GM12878 (cell line): ENCODE results near the gene MAGI2. TPM values are rescaled to one million over a fixed set of nuclear protein-coding genes. Genes with fewer than 3 reads are reported as not detected.

Experiments used
- CBFB ChIP-seq: IDR thresholded peaks from 2 replicates; pipeline ENCODE4 v1.6.1; 2016; ENCODE audit warnings: antibody characterized with exemption, low read depth
- GABPA ChIP-seq: IDR thresholded peaks from 2 replicates; pipeline ENCODE4 v1.6.1; 2014; ENCODE audit warnings: antibody characterized with exemption, low read depth, mild to moderate bottlenecking, inconsistent platforms
- HCFC1 ChIP-seq: fragments of 150-350 bp; IDR thresholded peaks from 2 replicates; pipeline ENCODE4 v1.6.1; 2014; ENCODE audit warnings: low read length
- MXI1 ChIP-seq: fragments of 150-350 bp; IDR thresholded peaks from 2 replicates; pipeline ENCODE4 v1.6.1; 2011; ENCODE audit warnings: low read depth, mild to moderate bottlenecking, inconsistent platforms, low read length, improper control_type of control experiment
- SP1 ChIP-seq: IDR thresholded peaks from one replicate; pipeline ENCODE4 v1.6.1; 2011; ENCODE audit warnings: low read depth, low read length
- ZZZ3 ChIP-seq: IDR thresholded peaks from 2 replicates; pipeline ENCODE4 v1.6.1; 2011; ENCODE audit warnings: low read depth; ENCODE audit not compliant: control insufficient read depth, insufficient read length
- polyA plus RNA-seq, 11 experiments: library from polyadenylated mRNA; depleted of rRNA in 4 of 11; unstranded in 6 of 11; stranded (reverse) in 5 of 11; fragments of >200 nt; fragmentation: Nextera tagmentation in 4 of 11; fragmentation: Illumina TruSeq in 1 of 11; extraction: Ambion mirVana in 4 of 11; extraction: Trizol in 1 of 11; gene quantifications; 1 replicate in 1 of 11; 2 replicates in 10 of 11; pipeline versions ENCODE4 v1.2.1 to v1.2.3, GENCODE V29; 2011 to 2016; ENCODE audit warnings: inconsistent platforms in 2 of 11, missing spikeins in 2 of 11, low read depth in 1 of 11
- total RNA-seq, 4 experiments: library from RNA; depleted of rRNA in 3 of 4; stranded (reverse); fragments of >200 nt in 3 of 4; fragmentation: Illumina TruSeq in 1 of 4; extraction: Trizol in 1 of 4; gene quantifications; 2 replicates each; pipeline versions ENCODE4 v1.2.1 to v1.2.3, GENCODE V29; 2013 to 2021
- TF ChIP-seq, protein P1 (sequence below): IDR thresholded peaks from 2 replicates; pipeline ENCODE4 v1.6.1; 2012; ENCODE audit warnings: improper control_type of control experiment, low read depth, low read length; ENCODE audit not compliant: insufficient replicate concordance
- TF ChIP-seq, protein P2 (sequence below): fragments of 450-650 bp; IDR thresholded peaks from 2 replicates; pipeline ENCODE4 v1.6.1; 2018; ENCODE audit warnings: borderline replicate concordance, mild to moderate bottlenecking; ENCODE audit not compliant: partially characterized antibody
- TF ChIP-seq, protein P3 (sequence below): fragments of 450-650 bp; IDR thresholded peaks from 2 replicates; pipeline ENCODE4 v1.6.1; 2017; ENCODE audit warnings: mild to moderate bottlenecking, low read depth, inconsistent platforms; ENCODE audit not compliant: poor library complexity, severe bottlenecking

MAGI2 gene
- total and polyA plus RNA-seq, 10 of the 15 experiments (the other 5 are each of a cell fraction or from before 2014, with no cell fraction given), result 0.01 to 0.31 (median 0.05) TPM; not detected in 2

DNA sequence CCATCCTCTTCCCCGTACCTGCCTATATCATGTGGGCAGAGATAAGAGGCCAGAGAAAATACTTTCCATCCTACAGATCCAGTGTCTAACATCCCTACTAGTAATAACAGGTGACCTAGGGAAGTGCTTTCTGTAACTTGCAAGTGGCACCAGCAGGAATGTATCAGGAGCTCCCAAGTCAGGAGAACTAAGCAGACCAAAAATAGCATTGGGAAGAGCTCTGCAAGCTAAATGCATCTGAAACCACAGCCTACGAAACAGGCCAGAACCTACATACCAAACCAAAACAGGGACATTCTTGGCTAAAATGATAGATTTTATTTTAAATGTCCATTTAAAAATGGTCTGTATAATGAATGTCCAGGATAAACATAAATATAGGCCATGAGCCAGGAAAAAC is 974.1 kb downstream of the MAGI2 start (continued):
- TF ChIP-seq, protein P1, sequence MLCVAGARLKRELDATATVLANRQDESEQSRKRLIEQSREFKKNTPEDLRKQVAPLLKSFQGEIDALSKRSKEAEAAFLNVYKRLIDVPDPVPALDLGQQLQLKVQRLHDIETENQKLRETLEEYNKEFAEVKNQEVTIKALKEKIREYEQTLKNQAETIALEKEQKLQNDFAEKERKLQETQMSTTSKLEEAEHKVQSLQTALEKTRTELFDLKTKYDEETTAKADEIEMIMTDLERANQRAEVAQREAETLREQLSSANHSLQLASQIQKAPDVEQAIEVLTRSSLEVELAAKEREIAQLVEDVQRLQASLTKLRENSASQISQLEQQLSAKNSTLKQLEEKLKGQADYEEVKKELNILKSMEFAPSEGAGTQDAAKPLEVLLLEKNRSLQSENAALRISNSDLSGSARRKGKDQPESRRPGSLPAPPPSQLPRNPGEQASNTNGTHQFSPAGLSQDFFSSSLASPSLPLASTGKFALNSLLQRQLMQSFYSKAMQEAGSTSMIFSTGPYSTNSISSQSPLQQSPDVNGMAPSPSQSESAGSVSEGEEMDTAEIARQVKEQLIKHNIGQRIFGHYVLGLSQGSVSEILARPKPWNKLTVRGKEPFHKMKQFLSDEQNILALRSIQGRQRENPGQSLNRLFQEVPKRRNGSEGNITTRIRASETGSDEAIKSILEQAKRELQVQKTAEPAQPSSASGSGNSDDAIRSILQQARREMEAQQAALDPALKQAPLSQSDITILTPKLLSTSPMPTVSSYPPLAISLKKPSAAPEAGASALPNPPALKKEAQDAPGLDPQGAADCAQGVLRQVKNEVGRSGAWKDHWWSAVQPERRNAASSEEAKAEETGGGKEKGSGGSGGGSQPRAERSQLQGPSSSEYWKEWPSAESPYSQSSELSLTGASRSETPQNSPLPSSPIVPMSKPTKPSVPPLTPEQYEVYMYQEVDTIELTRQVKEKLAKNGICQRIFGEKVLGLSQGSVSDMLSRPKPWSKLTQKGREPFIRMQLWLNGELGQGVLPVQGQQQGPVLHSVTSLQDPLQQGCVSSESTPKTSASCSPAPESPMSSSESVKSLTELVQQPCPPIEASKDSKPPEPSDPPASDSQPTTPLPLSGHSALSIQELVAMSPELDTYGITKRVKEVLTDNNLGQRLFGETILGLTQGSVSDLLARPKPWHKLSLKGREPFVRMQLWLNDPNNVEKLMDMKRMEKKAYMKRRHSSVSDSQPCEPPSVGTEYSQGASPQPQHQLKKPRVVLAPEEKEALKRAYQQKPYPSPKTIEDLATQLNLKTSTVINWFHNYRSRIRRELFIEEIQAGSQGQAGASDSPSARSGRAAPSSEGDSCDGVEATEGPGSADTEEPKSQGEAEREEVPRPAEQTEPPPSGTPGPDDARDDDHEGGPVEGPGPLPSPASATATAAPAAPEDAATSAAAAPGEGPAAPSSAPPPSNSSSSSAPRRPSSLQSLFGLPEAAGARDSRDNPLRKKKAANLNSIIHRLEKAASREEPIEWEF, result no peak
- TF ChIP-seq GABPA, result no peak
- TF ChIP-seq HCFC1, result no peak
- TF ChIP-seq, protein P2, sequence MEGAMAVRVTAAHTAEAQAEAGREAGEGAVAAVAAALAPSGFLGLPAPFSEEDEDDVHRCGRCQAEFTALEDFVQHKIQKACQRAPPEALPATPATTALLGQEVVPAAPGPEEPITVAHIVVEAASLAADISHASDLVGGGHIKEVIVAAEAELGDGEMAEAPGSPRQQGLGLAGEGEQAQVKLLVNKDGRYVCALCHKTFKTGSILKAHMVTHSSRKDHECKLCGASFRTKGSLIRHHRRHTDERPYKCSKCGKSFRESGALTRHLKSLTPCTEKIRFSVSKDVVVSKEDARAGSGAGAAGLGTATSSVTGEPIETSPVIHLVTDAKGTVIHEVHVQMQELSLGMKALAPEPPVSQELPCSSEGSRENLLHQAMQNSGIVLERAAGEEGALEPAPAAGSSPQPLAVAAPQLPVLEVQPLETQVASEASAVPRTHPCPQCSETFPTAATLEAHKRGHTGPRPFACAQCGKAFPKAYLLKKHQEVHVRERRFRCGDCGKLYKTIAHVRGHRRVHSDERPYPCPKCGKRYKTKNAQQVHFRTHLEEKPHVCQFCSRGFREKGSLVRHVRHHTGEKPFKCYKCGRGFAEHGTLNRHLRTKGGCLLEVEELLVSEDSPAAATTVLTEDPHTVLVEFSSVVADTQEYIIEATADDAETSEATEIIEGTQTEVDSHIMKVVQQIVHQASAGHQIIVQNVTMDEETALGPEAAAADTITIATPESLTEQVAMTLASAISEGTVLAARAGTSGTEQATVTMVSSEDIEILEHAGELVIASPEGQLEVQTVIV, result no peak
- TF ChIP-seq ZZZ3, result no peak
- no peak for TF ChIP-seq MXI1
- TF ChIP-seq, protein P3, sequence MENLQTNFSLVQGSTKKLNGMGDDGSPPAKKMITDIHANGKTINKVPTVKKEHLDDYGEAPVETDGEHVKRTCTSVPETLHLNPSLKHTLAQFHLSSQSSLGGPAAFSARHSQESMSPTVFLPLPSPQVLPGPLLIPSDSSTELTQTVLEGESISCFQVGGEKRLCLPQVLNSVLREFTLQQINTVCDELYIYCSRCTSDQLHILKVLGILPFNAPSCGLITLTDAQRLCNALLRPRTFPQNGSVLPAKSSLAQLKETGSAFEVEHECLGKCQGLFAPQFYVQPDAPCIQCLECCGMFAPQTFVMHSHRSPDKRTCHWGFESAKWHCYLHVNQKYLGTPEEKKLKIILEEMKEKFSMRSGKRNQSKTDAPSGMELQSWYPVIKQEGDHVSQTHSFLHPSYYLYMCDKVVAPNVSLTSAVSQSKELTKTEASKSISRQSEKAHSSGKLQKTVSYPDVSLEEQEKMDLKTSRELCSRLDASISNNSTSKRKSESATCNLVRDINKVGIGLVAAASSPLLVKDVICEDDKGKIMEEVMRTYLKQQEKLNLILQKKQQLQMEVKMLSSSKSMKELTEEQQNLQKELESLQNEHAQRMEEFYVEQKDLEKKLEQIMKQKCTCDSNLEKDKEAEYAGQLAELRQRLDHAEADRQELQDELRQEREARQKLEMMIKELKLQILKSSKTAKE, result no peak
- no peak for TF ChIP-seq CBFB
- no peak for TF ChIP-seq SP1
